IMR-90 (cell line): Measurements from ENCODE around the gene CYP2C18. TPM values are rescaled to one million over a fixed set of nuclear protein-coding genes. Genes with fewer than 3 reads are reported as not detected.

Experiments
- ATAC-seq: fragments of 200-7000 bp; cut with Tn5 transposase; 2 replicates; pipeline ENCODE4 v1.9.1; 2020; ENCODE audit warnings: low read depth, mild to moderate bottlenecking, moderate library complexity
- BruUV-seq: library from RNA; stranded (reverse); fragments of 400-500 nt; replicated peaks from 2 replicates; lab custom pipeline; 2021; lab: Mats Ljungman, UMichigan
- CTCF ChIA-PET: fragments of 300-600 bp; formaldehyde crosslinking; extraction: SDS; loops from one replicate; lab custom pipeline; 2021; ENCODE audit warnings: antibody characterized with exemption; lab: Yijun Ruan, JAX
- POLR2A ChIA-PET: fragments of 300-600 bp; sonication (Branson Sonifier 250); formaldehyde crosslinking; loops from one replicate; lab custom pipeline; 2022; ENCODE audit warnings: antibody characterized with exemption; ENCODE audit not compliant: unreplicated experiment; lab: Charles Lee
- DNase-seq: peaks from one replicate; pipeline ENCODE4 v3.0.0; 2013
- H2AFZ ChIP-seq: replicated peaks from 2 replicates; pipeline ENCODE3; 2013; ENCODE audit warnings: low read length, mild to moderate bottlenecking; ENCODE audit not compliant: poor library complexity
- H2AK5ac ChIP-seq: 2 replicates; pipeline ENCODE4 v1.6.1; 2013; ENCODE audit warnings: low read depth, low read length, inconsistent platforms
- H2AK9ac ChIP-seq: replicated peaks from 2 replicates; pipeline ENCODE3; 2013; ENCODE audit warnings: mild to moderate bottlenecking, low read depth, low read length, moderate library complexity; ENCODE audit not compliant: poor library complexity
- H2BK120ac ChIP-seq: 2 replicates; pipeline ENCODE4 v1.6.1; 2013; ENCODE audit warnings: low read depth, low read length, inconsistent platforms
- H2BK15ac ChIP-seq: 3 replicates; pipeline ENCODE4 v1.6.1; 2013; ENCODE audit warnings: low read depth, low read length, inconsistent platforms
- H2BK20ac ChIP-seq: 2 replicates; pipeline ENCODE4 v1.6.1; 2013; ENCODE audit warnings: low read depth, mild to moderate bottlenecking, inconsistent platforms, low read length, moderate library complexity
- H2BK5ac ChIP-seq: 2 replicates; pipeline ENCODE4 v1.6.1; 2013; ENCODE audit warnings: mild to moderate bottlenecking, low read depth, low read length, inconsistent platforms; ENCODE audit not compliant: poor library complexity, severe bottlenecking
- H3K14ac ChIP-seq: replicated peaks from 2 replicates; pipeline ENCODE4 v1.6.1; 2013; ENCODE audit warnings: low read depth, low read length, inconsistent platforms
- H3K18ac ChIP-seq: 2 replicates; pipeline ENCODE4 v1.6.1; 2013; ENCODE audit warnings: low read depth, low read length, control low read depth
- H3K23ac ChIP-seq: 2 replicates; pipeline ENCODE4 v1.6.1; 2013; ENCODE audit warnings: low read depth, low read length, inconsistent platforms
- H3K27ac ChIP-seq: 2 replicates; pipeline ENCODE4 v1.5.1; 2013; ENCODE audit warnings: mild to moderate bottlenecking, control low read depth, low read length; ENCODE audit not compliant: insufficient read depth
- H3K27me3 ChIP-seq: 2 replicates; pipeline ENCODE4 v1.6.1; 2013; ENCODE audit warnings: low read length; ENCODE audit not compliant: control insufficient read depth, insufficient read depth
- H3K36me3 ChIP-seq: 2 replicates; pipeline ENCODE4 v1.6.1; 2013; ENCODE audit warnings: low read length, mixed read lengths; ENCODE audit not compliant: control insufficient read depth, insufficient read depth
- H3K4ac ChIP-seq: 2 replicates; pipeline ENCODE4 v1.6.1; 2013; ENCODE audit warnings: low read depth, low read length, inconsistent platforms
- H3K4me1 ChIP-seq: 2 replicates; pipeline ENCODE4 v1.6.1; 2013; ENCODE audit warnings: low read length, mixed read lengths; ENCODE audit not compliant: control insufficient read depth, insufficient read depth
- H3K4me2 ChIP-seq: 2 replicates; pipeline ENCODE4 v1.6.1; 2013; ENCODE audit warnings: low read depth, mild to moderate bottlenecking, control low read depth, low read length, moderate library complexity
- H3K4me3 ChIP-seq: 2 replicates; pipeline ENCODE4 v1.5.1; 2013; ENCODE audit warnings: low read depth, mild to moderate bottlenecking, control low read depth, low read length, moderate library complexity; ENCODE audit not compliant: insufficient read depth
- H3K56ac ChIP-seq: 2 replicates; pipeline ENCODE4 v1.6.1; 2013; ENCODE audit warnings: low read length, inconsistent platforms; ENCODE audit not compliant: insufficient read depth; ENCODE audit errors: extremely low read depth
- H3K79me1 ChIP-seq, 2 experiments: 2 replicates each; pipeline ENCODE4 v1.6.1; 2013; ENCODE audit warnings: low read length in 2 of 2, inconsistent platforms in 1 of 2, low read depth in 1 of 2
- H3K9ac ChIP-seq: 2 replicates; pipeline ENCODE4 v1.6.1; 2013; ENCODE audit warnings: low read depth, low read length, control low read depth
- H3K9me1 ChIP-seq: 2 replicates; pipeline ENCODE4 v1.6.1; 2013; ENCODE audit warnings: low read length, inconsistent platforms; ENCODE audit not compliant: insufficient read depth
- H3K9me3 ChIP-seq: 2 replicates; pipeline ENCODE4 v1.6.1; 2013; ENCODE audit warnings: low read length; ENCODE audit not compliant: control insufficient read depth, insufficient read depth
- H4K20me1 ChIP-seq: 2 replicates; pipeline ENCODE4 v1.6.1; 2013; ENCODE audit warnings: low read length, inconsistent platforms; ENCODE audit not compliant: insufficient read depth
- H4K5ac ChIP-seq: 2 replicates; pipeline ENCODE4 v1.6.1; 2013; ENCODE audit warnings: mild to moderate bottlenecking, low read depth, low read length, control low read depth
- H4K8ac ChIP-seq, 2 experiments: 2 replicates each; pipeline ENCODE4 v1.6.1; 2013; ENCODE audit warnings: low read depth in 2 of 2, low read length in 2 of 2, control low read depth in 1 of 2, inconsistent platforms in 1 of 2
- H4K91ac ChIP-seq: 2 replicates; pipeline ENCODE4 v1.6.1; 2013; ENCODE audit warnings: low read depth, low read length, inconsistent platforms; ENCODE audit not compliant: insufficient read depth
- FOS ChIP-seq: fragments of 150-350 bp; IDR thresholded peaks from 2 replicates; pipeline ENCODE4 v1.6.1; 2016; ENCODE audit warnings: low read depth, low read length
- MAZ ChIP-seq: IDR thresholded peaks from 2 replicates; pipeline ENCODE4 v1.6.1; 2012; ENCODE audit warnings: low read depth, mild to moderate bottlenecking, low read length, improper control_type of control experiment, moderate library complexity, borderline replicate concordance
- RFX5 ChIP-seq: IDR thresholded peaks from 2 replicates; pipeline ENCODE4 v1.8.0; 2012; ENCODE audit warnings: low read depth, mild to moderate bottlenecking, low read length, moderate library complexity
- WGBS, 2 experiments: methylation state at CpG; one replicate each; pipeline versions ENCODE4 v1.1.5 to v1.1.7; 2013; ENCODE audit warnings: missing lambda C conversion rate in 2 of 2; ENCODE audit not compliant: insufficient read length in 1 of 2; ENCODE audit errors: extremely low coverage in 2 of 2; 5-methylcytosine and 5-hydroxymethylcytosine counted together
- dilution Hi-C: fragments of 300-500 bp; cut with HindIII; formaldehyde crosslinking; loops from one replicate; pipeline ENCODE4 v1.14.3; 2018; ENCODE audit warnings: low sequenced_read_pairs; ENCODE audit not compliant: unreplicated experiment
- in situ Hi-C: fragments of 300-500 bp; cut with MboI; formaldehyde crosslinking; loops from 3 replicates; pipeline ENCODE4 v1.14.3; 2019; ENCODE audit warnings: low sequenced_read_pairs, inconsistent platforms, mixed read lengths
- intact Hi-C: fragments of 100-400 bp; cut with micrococcal nuclease; formaldehyde crosslinking; loops from 2 replicates; pipeline ENCODE4 v1.10.0; 2022
- polyA plus RNA-seq, 3 experiments: library from polyadenylated mRNA; depleted of rRNA; stranded (reverse); fragments of >200 nt; gene quantifications; 2 replicates each; pipeline ENCODE4 v1.2.3, GENCODE V29; 2012; ENCODE audit warnings: low replicate concordance in 1 of 3
- total RNA-seq: library from RNA; depleted of rRNA; stranded (reverse); fragments of >200 nt; gene quantifications from 2 replicates; pipeline ENCODE4 v1.2.3, GENCODE V29; 2012
- TF ChIP-seq, protein P1 (sequence below): fragments of 150-350 bp; IDR thresholded peaks from 2 replicates; pipeline ENCODE4 v1.6.1; 2017; ENCODE audit warnings: mild to moderate bottlenecking, antibody characterized with exemption, low read length, low read depth
- TF ChIP-seq, protein P2 (sequence below): fragments of 150-350 bp; IDR thresholded peaks from 2 replicates; pipeline ENCODE4 v1.6.1; 2016; ENCODE audit warnings: low read depth, mild to moderate bottlenecking, low read length, moderate library complexity, borderline replicate concordance

CYP2C18 gene
- total and polyA plus RNA-seq, 2 of the 4 experiments (the other 2 are of a cell fraction), result not detected

DNA sequence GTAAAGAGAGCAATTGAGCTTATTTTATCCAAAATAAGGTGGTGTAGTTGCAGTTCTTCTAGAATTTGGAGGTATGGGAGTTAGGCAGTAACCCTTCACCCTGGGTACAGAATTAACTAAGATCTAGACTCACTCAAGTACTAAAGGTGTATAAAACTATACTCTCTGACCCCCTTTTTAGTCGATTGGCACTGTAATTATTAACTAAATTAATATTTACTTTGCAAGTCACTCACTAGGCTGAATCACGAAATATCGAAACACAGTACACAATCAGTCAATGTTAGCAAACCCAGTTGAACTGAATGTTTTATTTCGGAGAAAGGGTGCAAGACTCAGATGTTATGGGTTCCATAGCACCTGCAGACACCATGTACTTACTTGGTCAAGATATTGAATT is 64.3 kb downstream of the CYP2C18 start:
- Histone ChIP-seq H3K14ac (no peak overlapping the region), H2AFZ (no peak overlapping the region), H3K36me3 (no peaks in the 10 kb centered on the region), H2BK5ac (no peak overlapping the region), H3K4ac (no peak overlapping the region), H3K18ac (no peak overlapping the region), H2AK9ac (no peak overlapping the region), H2BK15ac (no peak overlapping the region), H3K4me1 (no peaks in the 10 kb centered on the region), H3K9me1 (no peaks in the 10 kb centered on the region), H4K5ac (no peak overlapping the region), H3K79me1 (no peaks in the 10 kb centered on the region), H4K91ac (no peak overlapping the region), H4K8ac (no peak overlapping the region), H3K9ac (no peak overlapping the region), H3K23ac (no peak overlapping the region), H3K27ac (no peak overlapping the region), H3K9me3 (peaks cover 2% of the 10 kb centered on the region), H3K4me2 (no peak overlapping the region), H2AK5ac (no peak overlapping the region), H2BK120ac (no peak overlapping the region), H3K4me3 (no peak overlapping the region), H4K20me1 (no peaks in the 10 kb centered on the region), H3K56ac (no peak overlapping the region), H2BK20ac (no peak overlapping the region), H3K27me3 (no peaks in the 10 kb centered on the region)
- DNase-seq (no peak), ATAC-seq (no peak)
- ChIA-PET CTCF (no interaction called here), POLR2A (no interaction called here)
- BruUV-seq, result no TSS peak
- in situ Hi-C loops, result no loop called here
- no CpG with 5 or more reads among the region's 4 CpGs for WGBS, 2 experiments
- intact Hi-C loops, result no loop called here
- dilution Hi-C loops, result no loop called here
- no peak for TF ChIP-seq FOS
- TF ChIP-seq, protein P1, sequence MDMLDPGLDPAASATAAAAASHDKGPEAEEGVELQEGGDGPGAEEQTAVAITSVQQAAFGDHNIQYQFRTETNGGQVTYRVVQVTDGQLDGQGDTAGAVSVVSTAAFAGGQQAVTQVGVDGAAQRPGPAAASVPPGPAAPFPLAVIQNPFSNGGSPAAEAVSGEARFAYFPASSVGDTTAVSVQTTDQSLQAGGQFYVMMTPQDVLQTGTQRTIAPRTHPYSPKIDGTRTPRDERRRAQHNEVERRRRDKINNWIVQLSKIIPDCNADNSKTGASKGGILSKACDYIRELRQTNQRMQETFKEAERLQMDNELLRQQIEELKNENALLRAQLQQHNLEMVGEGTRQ, result no peak
- TF ChIP-seq RFX5, result no peak
- TF ChIP-seq, protein P2, sequence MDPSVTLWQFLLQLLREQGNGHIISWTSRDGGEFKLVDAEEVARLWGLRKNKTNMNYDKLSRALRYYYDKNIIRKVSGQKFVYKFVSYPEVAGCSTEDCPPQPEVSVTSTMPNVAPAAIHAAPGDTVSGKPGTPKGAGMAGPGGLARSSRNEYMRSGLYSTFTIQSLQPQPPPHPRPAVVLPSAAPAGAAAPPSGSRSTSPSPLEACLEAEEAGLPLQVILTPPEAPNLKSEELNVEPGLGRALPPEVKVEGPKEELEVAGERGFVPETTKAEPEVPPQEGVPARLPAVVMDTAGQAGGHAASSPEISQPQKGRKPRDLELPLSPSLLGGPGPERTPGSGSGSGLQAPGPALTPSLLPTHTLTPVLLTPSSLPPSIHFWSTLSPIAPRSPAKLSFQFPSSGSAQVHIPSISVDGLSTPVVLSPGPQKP, result no peak
- TF ChIP-seq MAZ, result no peak
